B cell (primary cell): ENCODE results near the gene POLR2A. TPM values are rescaled to one million over a fixed set of nuclear protein-coding genes. Genes with fewer than 3 reads are reported as not detected.

ENCODE experiments used
- ATAC-seq: fragments of 200-7000 bp; cut with Tn5 transposase; one replicate; pipeline ENCODE4 v1.10.0; 2021; ENCODE audit warnings: low read depth, mild to moderate bottlenecking, moderate number of reproducible peaks, moderate library complexity
- CTCF ChIA-PET: fragments of 350-600 bp; sonication (Branson Sonifier 250); formaldehyde crosslinking; loops from one replicate; lab custom pipeline; 2021; ENCODE audit warnings: antibody characterized with exemption, inconsistent platforms; lab: Charles Lee
- POLR2A ChIA-PET: fragments of 350-600 bp; sonication (Branson Sonifier 250); formaldehyde crosslinking; loops from one replicate; lab custom pipeline; 2021; ENCODE audit warnings: antibody characterized with exemption; lab: Charles Lee
- DNase-seq: peaks from one replicate; pipeline ENCODE4 v3.0.0; 2013
- H2AFZ ChIP-seq: 2 replicates; pipeline ENCODE4 v1.6.1; 2012; ENCODE audit warnings: mild to moderate bottlenecking, low read depth, low read length; ENCODE audit not compliant: insufficient read depth, poor library complexity, severe bottlenecking
- H3K27ac ChIP-seq, 2 donors: 1 replicate in 1 of 2; 2 replicates in 1 of 2; pipeline ENCODE4 v1.5.1; 2012 to 2013; ENCODE audit warnings: low read length in 2 of 2, mild to moderate bottlenecking in 2 of 2, moderate library complexity in 1 of 2
- H3K27me3 ChIP-seq, 4 experiments: fragments of 200-600 bp in 1 of 4; sonication (generic) in 1 of 4; replicated peaks in 1 of 4; 1 replicate in 2 of 4; 2 replicates in 2 of 4; pipeline versions ENCODE4 v1.6.1 to v1.7.0; 2013 to 2016; ENCODE audit warnings: low read length in 3 of 4, mild to moderate bottlenecking in 2 of 4, mixed read lengths in 1 of 4, moderate library complexity in 1 of 4; ENCODE audit not compliant: insufficient read depth in 4 of 4, control insufficient read depth in 3 of 4; ENCODE audit errors: control extremely low read depth in 1 of 4
- H3K36me3 ChIP-seq, 2 experiments: replicated peaks in 1 of 2; 1 replicate in 1 of 2; 2 replicates in 1 of 2; pipeline versions ENCODE4 v1.6.1 to v1.7.1; 2013; ENCODE audit warnings: low read length in 1 of 2; ENCODE audit not compliant: insufficient read depth in 2 of 2, control insufficient read depth in 1 of 2; ENCODE audit errors: control extremely low read depth in 1 of 2, extremely low read depth in 1 of 2
- H3K4me1 ChIP-seq, 2 donors: fragments of 200-600 bp in 1 of 2; sonication (generic) in 1 of 2; 1 replicate in 1 of 2; 2 replicates in 1 of 2; pipeline versions ENCODE4 v1.5.1 to v1.6.1; 2013 to 2017; ENCODE audit warnings: low read length in 2 of 2; ENCODE audit not compliant: control insufficient read depth in 2 of 2, insufficient read depth in 2 of 2
- H3K4me2 ChIP-seq: replicated peaks from 2 replicates; pipeline ENCODE3; 2012; ENCODE audit warnings: mild to moderate bottlenecking, low read depth, low read length; ENCODE audit not compliant: poor library complexity, severe bottlenecking
- H3K4me3 ChIP-seq, 5 experiments: fragments of 200-600 bp in 1 of 5; sonication (generic) in 1 of 5; 1 replicate in 3 of 5; 2 replicates in 2 of 5; pipeline versions ENCODE4 v1.5.1 to v1.7.0; 2011 to 2016; ENCODE audit warnings: low read length in 4 of 5, mild to moderate bottlenecking in 4 of 5, low read depth in 2 of 5, control low read depth in 1 of 5, moderate library complexity in 1 of 5; ENCODE audit not compliant: insufficient read depth in 1 of 5; ENCODE audit errors: control extremely low read depth in 1 of 5, extremely low read depth in 1 of 5
- H3K79me2 ChIP-seq: fragments of 200-600 bp; sonication (generic); one replicate; pipeline ENCODE4 v1.6.0; 2016; ENCODE audit warnings: low read length; ENCODE audit not compliant: control insufficient read depth, insufficient read depth
- H3K9ac ChIP-seq: fragments of 200-600 bp; sonication (generic); 2 replicates; pipeline ENCODE4 v1.6.1; 2017; ENCODE audit warnings: mild to moderate bottlenecking, low read length, moderate library complexity
- H3K9me3 ChIP-seq, 3 donors: one replicate each; pipeline versions ENCODE4 v1.6.1 to v1.7.1; 2013; ENCODE audit warnings: low read length in 2 of 3; ENCODE audit not compliant: control insufficient read depth in 2 of 3, insufficient read depth in 1 of 3; ENCODE audit errors: control extremely low read depth in 1 of 3
- H4K20me1 ChIP-seq: 2 replicates; pipeline ENCODE4 v1.6.0; 2012; ENCODE audit warnings: mild to moderate bottlenecking, low read length; ENCODE audit not compliant: insufficient read depth, control insufficient read depth, poor library complexity, severe bottlenecking
- H3K27ac Mint-ChIP-seq: one replicate; pipeline ENCODE4 v1.8.0; 2021; ENCODE audit warnings: mixed read lengths
- H3K27me3 Mint-ChIP-seq: one replicate; pipeline ENCODE4 v1.8.0; 2021; ENCODE audit warnings: mixed read lengths
- H3K4me1 Mint-ChIP-seq: one replicate; pipeline ENCODE4 v1.8.0; 2021; ENCODE audit warnings: mixed read lengths
- H3K4me3 Mint-ChIP-seq: one replicate; pipeline ENCODE4 v1.8.0; 2021; ENCODE audit warnings: mixed read lengths
- H3K9me3 Mint-ChIP-seq: one replicate; pipeline ENCODE4 v1.8.0; 2022; ENCODE audit warnings: mixed read lengths; ENCODE audit not compliant: insufficient read depth
- EZH2 ChIP-seq: IDR thresholded peaks from 2 replicates; pipeline ENCODE4 v1.6.1; 2012; ENCODE audit warnings: borderline replicate concordance, low read depth, mild to moderate bottlenecking, moderate library complexity, low read length; ENCODE audit not compliant: insufficient read depth, poor library complexity, severe bottlenecking
- WGBS: methylation state at CpG from one replicate; pipeline ENCODE4 v1.1.5; 2013; ENCODE audit warnings: missing lambda C conversion rate; ENCODE audit not compliant: insufficient coverage; 5-methylcytosine and 5-hydroxymethylcytosine counted together
- intact Hi-C: fragments of 100-400 bp; cut with micrococcal nuclease; formaldehyde crosslinking; loops from one replicate; pipeline ENCODE4 v1.10.0; 2022
- polyA plus RNA-seq: library from polyadenylated mRNA; depleted of rRNA; stranded (reverse); fragments of >200 nt; gene quantifications from 2 replicates; pipeline ENCODE4 v1.2.3, GENCODE V29; 2012
- total RNA-seq, 2 donors: library from RNA; stranded (reverse); fragments of 120-200 nt in 1 of 2; gene quantifications; 1 replicate in 1 of 2; 2 replicates in 1 of 2; pipeline versions ENCODE4 v1.2.3 to v1.2.4, GENCODE V29; 2013 to 2022
- TF ChIP-seq, protein P1 (sequence below): fragments of 200-600 bp; IDR thresholded peaks from one replicate; pipeline ENCODE4 v1.8.0; 2022; ENCODE audit warnings: antibody characterized with exemption, mild to moderate bottlenecking

The POLR2A gene
- total and polyA plus RNA-seq, 2 donors (not counting 1 experiment from before 2014, with no cell fraction given) = 56.5 to 225 TPM

DNA sequence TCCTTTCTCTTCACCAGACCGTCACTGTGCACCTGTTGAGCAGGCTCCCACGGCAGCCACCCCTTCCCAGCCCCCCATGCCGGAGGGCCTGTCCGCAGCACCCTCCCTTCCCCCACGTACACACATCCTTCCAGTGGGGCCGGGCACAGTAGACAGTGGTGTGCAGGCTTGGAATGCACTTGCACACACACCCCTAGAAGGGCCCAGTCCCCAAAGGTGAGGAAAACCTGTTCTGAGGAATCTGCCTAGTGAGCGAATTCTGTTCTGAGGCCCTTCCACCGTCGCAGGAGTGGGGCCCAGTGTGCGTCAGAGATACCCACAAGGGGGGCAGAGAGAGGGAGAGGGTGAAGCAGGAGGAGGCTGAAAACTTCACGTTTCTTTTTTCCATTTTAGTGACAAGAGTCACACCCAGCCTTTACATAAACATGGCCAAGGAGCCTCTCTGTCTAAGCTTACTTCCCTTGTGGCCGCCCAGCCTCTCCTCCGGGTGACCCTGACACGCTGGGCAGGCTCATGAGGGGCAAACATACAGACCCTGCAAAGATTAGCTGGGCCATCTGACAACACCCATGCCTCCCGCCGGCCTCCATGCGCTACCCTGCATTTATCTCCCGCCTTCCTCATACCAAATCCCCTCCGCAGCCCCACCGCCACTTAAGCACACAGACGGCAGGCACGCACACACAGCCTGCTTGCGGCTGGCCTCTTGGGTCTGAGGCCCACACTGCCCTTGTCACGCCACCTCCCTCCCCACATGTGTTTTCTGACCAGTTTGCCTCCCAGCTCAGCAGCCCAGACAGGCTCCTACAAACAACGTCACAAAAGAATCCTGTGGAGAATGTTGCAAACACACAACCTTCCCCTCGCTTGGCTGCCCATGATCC, 6.5 kb upstream of the POLR2A start:
- H3K79me2 ChIP-seq = peaks cover 92% of the 10 kb centered on the region
- H3K27ac ChIP-seq = peak overlapping the region; percentile 7 to 10
- intact Hi-C loops = no loop called here

More for the DNA sequence above, 6.5 kb upstream of the POLR2A start:
- no peak overlapping the region for H3K9ac ChIP-seq
- H4K20me1 ChIP-seq = peaks cover 55% of the 10 kb centered on the region
- POLR2A ChIA-PET = interaction anchor here (0.5 to 0.8 kb wide), 3 partner anchors 11 to 36 kb away, joined by 3 to 12 read pairs (median 10); no protein-coding TSS in a partner anchor
- Mint-ChIP-seq H3K4me1 (peaks cover 60% of the 10 kb centered on the region), H3K27ac (peak overlapping the region; percentile 93), H3K4me3 (peak overlapping the region; percentile 96), H3K27me3 (no peaks in the 10 kb centered on the region), H3K9me3 (no peaks in the 10 kb centered on the region)
- H3K27me3 ChIP-seq = no peaks in the 10 kb centered on the region
- DNase-seq (no peak), ATAC-seq (no peak)
- CTCF ChIA-PET = interaction anchor here (0.9 to 2.2 kb wide), 8 partner anchors 9 to 122 kb away, joined by 3 to 8 read pairs (median 3); partner anchors contain the start of gene TMEM102
- no peaks in the 10 kb centered on the region for H3K9me3 ChIP-seq
- H3K4me3 ChIP-seq = peak overlapping the region in 4 of 5 experiments; percentile 72 to 88 (median 80)
- no peak for TF ChIP-seq EZH2
- TF ChIP-seq, protein P1, sequence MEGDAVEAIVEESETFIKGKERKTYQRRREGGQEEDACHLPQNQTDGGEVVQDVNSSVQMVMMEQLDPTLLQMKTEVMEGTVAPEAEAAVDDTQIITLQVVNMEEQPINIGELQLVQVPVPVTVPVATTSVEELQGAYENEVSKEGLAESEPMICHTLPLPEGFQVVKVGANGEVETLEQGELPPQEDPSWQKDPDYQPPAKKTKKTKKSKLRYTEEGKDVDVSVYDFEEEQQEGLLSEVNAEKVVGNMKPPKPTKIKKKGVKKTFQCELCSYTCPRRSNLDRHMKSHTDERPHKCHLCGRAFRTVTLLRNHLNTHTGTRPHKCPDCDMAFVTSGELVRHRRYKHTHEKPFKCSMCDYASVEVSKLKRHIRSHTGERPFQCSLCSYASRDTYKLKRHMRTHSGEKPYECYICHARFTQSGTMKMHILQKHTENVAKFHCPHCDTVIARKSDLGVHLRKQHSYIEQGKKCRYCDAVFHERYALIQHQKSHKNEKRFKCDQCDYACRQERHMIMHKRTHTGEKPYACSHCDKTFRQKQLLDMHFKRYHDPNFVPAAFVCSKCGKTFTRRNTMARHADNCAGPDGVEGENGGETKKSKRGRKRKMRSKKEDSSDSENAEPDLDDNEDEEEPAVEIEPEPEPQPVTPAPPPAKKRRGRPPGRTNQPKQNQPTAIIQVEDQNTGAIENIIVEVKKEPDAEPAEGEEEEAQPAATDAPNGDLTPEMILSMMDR = no peak
- peak overlapping the region; percentile 93 for H3K4me2 ChIP-seq
- H2AFZ ChIP-seq = no peak overlapping the region
- H3K36me3 ChIP-seq = no peaks in the 10 kb centered on the region
- H3K4me1 ChIP-seq = peaks cover 26 to 45% of the 10 kb centered on the region in 2 donors
- WGBS = 64% methylated on average over 26 of the region's 26 CpGs
